MM.1S (cell line): ENCODE measurements around the gene REEP1.
"Not testable (repeated sequence)": the region's sequence is repeated elsewhere in the genome, so short reads cannot be mapped to it uniquely, and the experiment has no call there.

Experiments used
- DNase-seq: peaks from one replicate; pipeline ENCODE4 v3.0.0-alpha.2; 2015
- H2AFZ ChIP-seq: fragments of 300-600 bp; sonication (generic); 2 replicates; pipeline ENCODE4 v1.6.0; 2016; ENCODE audit warnings: antibody characterized with exemption, low read length
- H3F3A ChIP-seq: fragments of 300-600 bp; sonication (generic); 2 replicates; pipeline ENCODE4 v1.6.1; 2016; ENCODE audit warnings: mild to moderate bottlenecking, antibody characterized with exemption, low read length, moderate library complexity, mixed read lengths; ENCODE audit not compliant: insufficient read depth
- H3K27ac ChIP-seq: fragments of 300-600 bp; sonication (generic); 2 replicates; pipeline ENCODE4 v1.5.1; 2016; ENCODE audit warnings: mild to moderate bottlenecking, low read length
- H3K27me3 ChIP-seq: fragments of 300-600 bp; sonication (generic); replicated peaks from 2 replicates; pipeline ENCODE4 v1.6.0; 2016; ENCODE audit warnings: low read length; ENCODE audit not compliant: insufficient read depth
- H3K36me3 ChIP-seq: fragments of 300-600 bp; sonication (generic); replicated peaks from 2 replicates; pipeline ENCODE4 v1.6.1; 2016; ENCODE audit warnings: mild to moderate bottlenecking, low read length, mixed read lengths; ENCODE audit not compliant: insufficient read depth
- H3K4me1 ChIP-seq: fragments of 300-600 bp; sonication (generic); 2 replicates; pipeline ENCODE4 v1.6.1; 2016; ENCODE audit warnings: low read length, mixed read lengths
- H3K4me2 ChIP-seq: fragments of 300-600 bp; sonication (generic); 2 replicates; pipeline ENCODE4 v1.6.0; 2016; ENCODE audit warnings: low read depth, low read length
- H3K4me3 ChIP-seq: fragments of 300-600 bp; sonication (generic); 2 replicates; pipeline ENCODE4 v1.5.1; 2016; ENCODE audit warnings: low read length, mixed read lengths
- H3K79me2 ChIP-seq: fragments of 300-600 bp; sonication (generic); 2 replicates; pipeline ENCODE4 v1.6.1; 2016; ENCODE audit warnings: mixed run types, low read length, mixed read lengths
- H3K9ac ChIP-seq: fragments of 300-600 bp; sonication (generic); 2 replicates; pipeline ENCODE4 v1.6.1; 2016; ENCODE audit warnings: low read length, mixed read lengths
- H3K9me2 ChIP-seq: fragments of 300-600 bp; sonication (generic); replicated peaks from 2 replicates; pipeline ENCODE4 v1.6.1; 2016; ENCODE audit warnings: mild to moderate bottlenecking, low read length, mixed read lengths; ENCODE audit not compliant: insufficient read depth
- H3K9me3 ChIP-seq: fragments of 300-600 bp; sonication (generic); replicated peaks from 2 replicates; pipeline ENCODE4 v1.6.1; 2016; ENCODE audit warnings: mild to moderate bottlenecking, low read length, mixed read lengths; ENCODE audit not compliant: insufficient read depth
- H4K20me1 ChIP-seq: fragments of 300-600 bp; sonication (generic); 2 replicates; pipeline ENCODE4 v1.6.1; 2016; ENCODE audit warnings: mild to moderate bottlenecking, low read length, moderate library complexity, mixed read lengths; ENCODE audit not compliant: insufficient read depth
- EZH2 ChIP-seq: fragments of 300-600 bp; sonication (generic); optimal IDR thresholded peaks from 2 replicates; pipeline ENCODE3; 2017; ENCODE audit warnings: low read depth, mild to moderate bottlenecking, antibody characterized with exemption, low read length, mixed read lengths
- EZH2phosphoT487 ChIP-seq: fragments of 300-600 bp; sonication (generic); IDR thresholded peaks from 2 replicates; pipeline ENCODE4 v1.6.1; 2018; ENCODE audit warnings: antibody characterized with exemption, low read length
- TF ChIP-seq, protein P1 (sequence below): fragments of 300-600 bp; sonication (generic); IDR thresholded peaks from 2 replicates; pipeline ENCODE4 v1.5.1; 2016; ENCODE audit warnings: antibody characterized with exemption, low read length, mixed read lengths

REEP1 gene

DNA sequence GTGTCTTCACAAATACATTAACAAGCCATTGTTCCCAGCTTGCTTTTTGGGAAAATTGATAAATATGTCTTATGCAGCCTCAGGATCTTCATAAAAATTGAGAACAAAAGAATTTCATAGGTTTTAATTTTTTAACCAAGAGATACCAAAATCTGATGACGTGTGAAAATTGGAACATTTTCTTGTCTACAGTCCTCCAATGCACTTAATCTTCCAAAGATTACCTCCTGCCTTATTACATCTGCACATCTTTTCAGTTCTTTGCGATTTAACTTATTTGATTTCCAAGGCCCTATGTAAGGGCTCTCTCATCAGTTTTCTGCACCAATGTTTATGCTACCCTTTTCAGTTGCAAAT lies 135.1 kb downstream of the REEP1 start:
- Histone ChIP-seq H3K36me3 (no peaks in the 10 kb centered on the region; the same call in none of the 2 replicates), H3K4me1 (peaks cover 17% of the 10 kb centered on the region), H3K27ac (no peak overlapping the region), H3K9me3 (no peaks in the 10 kb centered on the region), H3F3A (no peaks in the 10 kb centered on the region), H3K9me2 (no peaks in the 10 kb centered on the region), H3K27me3 (no peaks in the 10 kb centered on the region), H3K79me2 (peaks cover 71% of the 10 kb centered on the region), H4K20me1 (0 out of 2 replicates have a peak, but pooled peaks cover 5% of the 10 kb centered on the region), H3K4me2 (no peak overlapping the region), H3K9ac (no peak overlapping the region), H3K4me3 (no peak overlapping the region), H2AFZ (no peak overlapping the region)
- no peak for DNase-seq
- TF ChIP-seq EZH2phosphoT487 (no peak), EZH2 (no peak)
- TF ChIP-seq, protein P1, sequence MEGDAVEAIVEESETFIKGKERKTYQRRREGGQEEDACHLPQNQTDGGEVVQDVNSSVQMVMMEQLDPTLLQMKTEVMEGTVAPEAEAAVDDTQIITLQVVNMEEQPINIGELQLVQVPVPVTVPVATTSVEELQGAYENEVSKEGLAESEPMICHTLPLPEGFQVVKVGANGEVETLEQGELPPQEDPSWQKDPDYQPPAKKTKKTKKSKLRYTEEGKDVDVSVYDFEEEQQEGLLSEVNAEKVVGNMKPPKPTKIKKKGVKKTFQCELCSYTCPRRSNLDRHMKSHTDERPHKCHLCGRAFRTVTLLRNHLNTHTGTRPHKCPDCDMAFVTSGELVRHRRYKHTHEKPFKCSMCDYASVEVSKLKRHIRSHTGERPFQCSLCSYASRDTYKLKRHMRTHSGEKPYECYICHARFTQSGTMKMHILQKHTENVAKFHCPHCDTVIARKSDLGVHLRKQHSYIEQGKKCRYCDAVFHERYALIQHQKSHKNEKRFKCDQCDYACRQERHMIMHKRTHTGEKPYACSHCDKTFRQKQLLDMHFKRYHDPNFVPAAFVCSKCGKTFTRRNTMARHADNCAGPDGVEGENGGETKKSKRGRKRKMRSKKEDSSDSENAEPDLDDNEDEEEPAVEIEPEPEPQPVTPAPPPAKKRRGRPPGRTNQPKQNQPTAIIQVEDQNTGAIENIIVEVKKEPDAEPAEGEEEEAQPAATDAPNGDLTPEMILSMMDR, result no peak

DNA sequence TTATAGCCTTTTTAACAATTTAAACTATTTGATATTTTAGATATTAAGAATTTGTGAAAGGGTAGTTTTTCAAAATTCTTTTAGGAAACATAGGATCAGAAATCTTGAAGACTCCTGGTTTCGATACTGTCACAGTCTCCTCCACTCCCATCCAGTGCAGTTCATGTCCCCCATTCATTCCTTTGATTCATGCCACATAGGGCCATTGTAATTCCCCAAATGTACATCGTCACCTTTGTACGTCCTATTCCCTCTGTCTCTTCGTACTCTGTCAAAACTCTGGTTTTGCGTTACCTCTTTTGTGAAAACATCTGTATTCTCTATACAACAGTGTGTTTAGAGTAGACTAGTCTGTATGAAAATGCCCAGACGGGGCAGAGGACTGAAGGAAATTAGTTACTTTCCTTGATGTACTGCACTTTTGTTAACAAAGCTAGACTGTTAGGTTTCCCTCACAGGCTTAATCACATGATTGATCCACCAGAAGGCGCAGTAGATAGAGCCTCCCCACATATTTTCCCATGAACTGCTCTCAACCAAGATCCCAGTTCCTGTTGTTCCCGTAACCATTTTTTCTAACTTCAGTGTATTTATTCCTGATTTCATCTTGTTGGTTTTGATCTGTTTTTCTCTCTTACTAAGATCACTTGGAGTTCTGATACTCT lies 135.6 kb downstream of the REEP1 start:
- TF ChIP-seq EZH2phosphoT487 (no peak), EZH2 (no peak)
- TF ChIP-seq, protein P1, result no peak
- H3K4me3 ChIP-seq, result no peak overlapping the region
- peaks cover 4% of the 10 kb centered on the region for H3F3A ChIP-seq
- peaks cover 17% of the 10 kb centered on the region for H3K4me1 ChIP-seq
- H3K9me2 ChIP-seq, result no peaks in the 10 kb centered on the region
- peaks cover 71% of the 10 kb centered on the region for H3K79me2 ChIP-seq
- no peak for DNase-seq
- no peak overlapping the region for H3K4me2 ChIP-seq
- no peaks in the 10 kb centered on the region for H3K9me3 ChIP-seq
- no peak overlapping the region for H3K27ac ChIP-seq
- H3K36me3 ChIP-seq, result no peaks in the 10 kb centered on the region; the same call in 1 of the 2 replicates
- 0 out of 2 replicates have a peak, but pooled peaks cover 5% of the 10 kb centered on the region for H4K20me1 ChIP-seq
- H3K9ac ChIP-seq, result no peak overlapping the region
- H2AFZ ChIP-seq, result no peak overlapping the region
- H3K27me3 ChIP-seq, result no peaks in the 10 kb centered on the region

- peak overlapping the region; percentile 80; the same call in 1 of the 2 replicates for H3K9ac ChIP-seq
- not testable (repeated sequence) for H3K27ac ChIP-seq, H3K36me3 ChIP-seq, H4K20me1 ChIP-seq, H3K27me3 ChIP-seq, H2AFZ ChIP-seq, H3K9me3 ChIP-seq, DNase-seq, H3K9me2 ChIP-seq
- H3K4me1 ChIP-seq, result peaks cover 17% of the 10 kb centered on the region
- H3F3A ChIP-seq, result peaks cover 11% of the 10 kb centered on the region
- H3K4me2 ChIP-seq, result peak overlapping the region; percentile 64
- peaks cover 71% of the 10 kb centered on the region for H3K79me2 ChIP-seq
- peak overlapping the region; percentile 68 for H3K4me3 ChIP-seq
Observed at GRCh38 chr2:86200564-86200963, 136.9 kb downstream of the REEP1 start.

GRCh38 chr2:86199834-86200177 lies 137.6 kb downstream of the REEP1 start:
- peak overlapping the region; percentile 49; the same call in 1 of the 2 replicates for H3K27ac ChIP-seq
- H2AFZ ChIP-seq, result peak overlapping the region; percentile 46
- peaks cover 17% of the 10 kb centered on the region for H3K4me1 ChIP-seq

More at GRCh38 chr2:86199834-86200177, 137.6 kb downstream of the REEP1 start:
- H3K4me3 ChIP-seq, result peak overlapping the region; percentile 68
- no peaks in the 10 kb centered on the region for H3K9me2 ChIP-seq
- DNase-seq, result no peak
- peaks cover 64% of the 10 kb centered on the region for H3K79me2 ChIP-seq
- H3K36me3 ChIP-seq, result no peaks in the 10 kb centered on the region
- peak overlapping the region; percentile 64 for H3K4me2 ChIP-seq
- TF ChIP-seq, protein P1, result no peak
- TF ChIP-seq EZH2, result no peak
- TF ChIP-seq EZH2phosphoT487, result no peak
- peak overlapping the region; percentile 80 for H3K9ac ChIP-seq
- 0 out of 2 replicates have a peak, but pooled peaks cover 5% of the 10 kb centered on the region for H4K20me1 ChIP-seq
- H3F3A ChIP-seq, result peaks cover 19% of the 10 kb centered on the region
- no peaks in the 10 kb centered on the region for H3K9me3 ChIP-seq
- no peaks in the 10 kb centered on the region for H3K27me3 ChIP-seq
